VCaP (cell line): ENCODE results near the gene MMP10.

Experiments
- H3K27ac ChIP-seq: fragments of 450-650 bp; 2 replicates; pipeline ENCODE4 v1.5.1; 2017
- CTCF ChIP-seq: fragments of 450-650 bp; conservative IDR thresholded peaks from 2 replicates; pipeline ENCODE4 v1.5.1; 2017; ENCODE audit warnings: mild to moderate bottlenecking, moderate library complexity

MMP10 gene

DNA sequence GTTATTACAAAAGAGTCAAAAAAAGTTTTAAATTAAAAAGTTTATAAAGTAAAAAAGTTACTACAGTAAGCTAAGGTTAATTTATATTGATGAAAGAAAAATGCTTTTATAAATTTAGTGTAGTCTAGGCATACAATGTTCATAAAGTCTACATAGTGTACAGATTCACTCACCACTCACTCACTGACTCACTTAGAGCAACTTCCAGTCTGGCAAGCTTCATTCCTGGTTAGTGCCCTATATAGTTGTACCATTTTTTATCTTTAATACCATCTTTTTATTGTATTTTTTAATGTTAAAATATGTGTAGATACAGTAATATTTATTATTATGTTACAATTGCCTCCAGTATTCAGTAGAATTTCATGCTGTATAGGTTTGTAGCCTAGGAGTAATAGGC, 2.6 kb upstream of the MMP10 start:
- H3K27ac ChIP-seq, result peak overlapping the region; percentile 91
- TF ChIP-seq CTCF, result no peak

DNA sequence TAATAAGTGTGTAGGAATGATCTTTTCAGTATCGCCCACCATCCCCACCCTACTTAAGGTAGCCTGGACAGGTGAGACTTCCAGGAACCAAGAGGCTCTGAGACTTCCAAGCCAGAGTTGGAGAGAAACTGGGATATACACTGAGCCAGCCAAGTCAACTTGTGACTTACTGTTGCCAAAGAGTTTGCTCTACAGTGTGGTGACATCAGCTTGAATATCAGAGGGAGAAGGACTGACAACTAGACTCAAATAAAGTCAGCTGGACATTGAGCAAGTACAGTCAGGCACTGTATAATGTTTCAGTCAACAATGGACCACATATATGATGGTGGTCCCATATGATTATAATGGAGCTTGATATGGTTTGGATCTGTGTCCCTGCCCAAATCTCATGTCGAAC, 1.2 kb upstream of the MMP10 start:
- peak overlapping the region; percentile 91 for H3K27ac ChIP-seq
- TF ChIP-seq CTCF, result no peak

DNA sequence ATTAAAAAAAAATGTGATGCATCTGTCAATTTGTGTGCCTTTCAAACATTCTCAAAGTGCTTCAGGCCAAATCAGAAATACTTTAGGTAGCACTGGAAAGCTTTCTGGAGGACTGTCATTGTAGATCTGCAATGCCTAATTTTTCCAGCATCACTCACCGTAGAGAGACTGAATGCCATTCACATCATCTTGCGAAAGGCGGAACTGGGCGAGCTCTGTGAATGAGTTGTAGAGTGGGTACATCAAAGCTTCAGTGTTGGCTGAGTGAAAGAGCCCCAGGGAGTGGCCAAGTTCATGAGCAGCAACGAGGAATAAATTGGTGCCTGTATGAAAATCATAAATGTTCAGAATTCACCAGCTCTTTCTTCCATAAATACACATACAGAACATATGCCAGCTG, 4.0 kb downstream of the MMP10 start:
- no peak for TF ChIP-seq CTCF

GRCh38 chr11:102773386-102773785, 7.0 kb downstream of the MMP10 start:
- no peak overlapping the region for H3K27ac ChIP-seq
- TF ChIP-seq CTCF, result no peak

More for the DNA sequence above, 4.0 kb downstream of the MMP10 start:
- H3K27ac ChIP-seq, result no peak overlapping the region

DNA sequence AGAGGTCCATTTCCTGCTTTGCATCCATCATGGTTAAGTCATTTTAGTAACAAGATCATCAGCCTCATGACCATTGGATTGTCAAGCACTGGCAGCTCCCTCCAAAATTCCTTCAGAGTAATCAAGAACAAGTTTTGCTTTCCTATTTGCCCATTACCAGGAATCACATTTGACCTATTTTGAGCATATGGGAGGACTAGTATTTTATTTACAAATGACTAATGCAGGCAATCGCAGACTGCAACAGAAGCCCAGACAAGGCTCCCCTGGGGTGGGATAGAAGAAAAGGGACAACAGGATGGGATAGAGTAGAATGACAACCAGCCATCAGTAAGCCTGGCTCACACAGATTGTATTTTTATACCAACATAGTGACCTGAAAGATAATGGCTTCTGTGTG, 9.1 kb downstream of the MMP10 start:
- no peak overlapping the region for H3K27ac ChIP-seq
- TF ChIP-seq CTCF, result no peak

DNA sequence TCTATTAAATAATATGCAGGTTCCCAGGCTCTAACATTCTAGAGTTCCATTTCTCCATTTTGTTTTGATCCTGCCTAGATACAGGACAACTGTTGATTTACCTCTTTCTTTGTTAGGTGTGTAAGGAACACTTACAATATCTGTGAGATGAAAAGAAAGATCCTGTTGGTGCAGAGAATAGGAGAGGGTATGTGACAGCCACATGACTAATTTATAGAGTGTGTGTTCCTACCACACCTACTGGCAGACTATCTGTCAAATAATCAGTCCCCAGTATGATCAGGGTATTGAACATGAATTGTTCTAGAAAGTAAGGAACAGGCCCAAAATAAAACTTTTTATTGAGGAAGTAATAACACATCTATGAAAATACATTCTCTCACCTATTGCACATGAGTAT, 10.2 kb downstream of the MMP10 start:
- no peak for TF ChIP-seq CTCF
- no peak overlapping the region for H3K27ac ChIP-seq

DNA sequence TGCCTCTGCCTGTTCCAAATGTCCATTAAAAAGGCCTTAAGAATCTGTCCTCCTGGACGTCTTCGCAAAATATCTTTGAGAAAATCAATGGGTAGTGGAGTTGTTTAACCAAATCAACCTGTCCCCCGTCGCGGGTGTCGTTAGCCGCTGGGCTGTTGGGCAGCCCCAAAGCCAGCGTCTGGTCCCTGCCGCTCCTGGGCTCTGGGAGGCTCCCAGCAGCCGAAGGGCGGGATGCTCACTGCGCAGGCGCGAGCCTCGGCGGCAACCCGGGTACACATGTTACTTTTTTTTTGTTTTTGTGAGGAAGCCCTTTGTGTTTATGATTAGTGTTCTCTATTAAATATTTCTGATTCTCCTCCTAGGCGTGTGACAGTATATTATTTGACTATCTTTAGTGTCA, 12.6 kb downstream of the MMP10 start:
- H3K27ac ChIP-seq, result no peak overlapping the region
- no peak for TF ChIP-seq CTCF

- H3K27ac ChIP-seq, result no peak overlapping the region
- TF ChIP-seq CTCF, result no peak
Observed at GRCh38 chr11:102763440-102763839, 17.0 kb downstream of the MMP10 start.
